ENCODE results near the gene SPOCK3. TPM values are rescaled to one million over a fixed set of nuclear protein-coding genes. Genes with fewer than 3 reads are reported as not detected.

Gene SPOCK3
- total RNA-seq, 4 donors from 2014 or later = not detected

GRCh38 chr4:167136270-167136669 lies 98.0 kb downstream of the SPOCK3 start:
- TF ChIP-seq CTCF (IDR thresholded peaks at IDR 0.05) = no peak
- no peak for DNase-seq (ENCODE audit: low spot score)
- ATAC-seq (ENCODE audit: low FRiP score) = no peak

GRCh38 chr4:167129146-167129545 lies 105.1 kb downstream of the SPOCK3 start:
- ATAC-seq (ENCODE audit: low FRiP score) = no peak
- TF ChIP-seq CTCF (IDR thresholded peaks at IDR 0.05) = no peak
- no peak for DNase-seq (ENCODE audit: low spot score)

GRCh38 chr4:167119392-167119791 lies 114.9 kb downstream of the SPOCK3 start:
- ATAC-seq (ENCODE audit: low FRiP score) (no peak), DNase-seq (ENCODE audit: low spot score) (no peak)
- TF ChIP-seq CTCF (IDR thresholded peaks at IDR 0.05) = no peak

GRCh38 chr4:167117273-167117672 lies 117.0 kb downstream of the SPOCK3 start:
- DNase-seq (ENCODE audit: low spot score) = no peak
- ATAC-seq (ENCODE audit: low FRiP score) = no peak
- TF ChIP-seq CTCF (IDR thresholded peaks at IDR 0.05) = no peak

- no peak for DNase-seq (ENCODE audit: low spot score)
- no peak for ATAC-seq (ENCODE audit: low FRiP score)
- TF ChIP-seq CTCF (IDR thresholded peaks at IDR 0.05) = no peak
Measured at GRCh38 chr4:167114416-167114971, 119.8 kb downstream of the SPOCK3 start.

GRCh38 chr4:167111622-167112021 lies 122.7 kb downstream of the SPOCK3 start:
- no peak for TF ChIP-seq CTCF (IDR thresholded peaks at IDR 0.05)
- ATAC-seq (ENCODE audit: low FRiP score) = no peak
- no peak for DNase-seq (ENCODE audit: low spot score)

GRCh38 chr4:167111092-167111491 lies 123.2 kb downstream of the SPOCK3 start:
- no peak for ATAC-seq (ENCODE audit: low FRiP score)
- TF ChIP-seq CTCF (IDR thresholded peaks at IDR 0.05) = no peak

More at GRCh38 chr4:167111092-167111491, 123.2 kb downstream of the SPOCK3 start:
- no peak for DNase-seq (ENCODE audit: low spot score)

All from omental fat pad (tissue), 4 donors.